HG03175 (cell line): ENCODE results near the gene SMIM45.

ENCODE experiments used
- ATAC-seq: cut with Tn5 transposase; IDR thresholded peaks from one replicate; pipeline ENCODE4 v1.9.1; 2021; ENCODE audit warnings: mild to moderate bottlenecking, moderate library complexity; ENCODE audit not compliant: unreplicated experiment

SMIM45 gene

DNA sequence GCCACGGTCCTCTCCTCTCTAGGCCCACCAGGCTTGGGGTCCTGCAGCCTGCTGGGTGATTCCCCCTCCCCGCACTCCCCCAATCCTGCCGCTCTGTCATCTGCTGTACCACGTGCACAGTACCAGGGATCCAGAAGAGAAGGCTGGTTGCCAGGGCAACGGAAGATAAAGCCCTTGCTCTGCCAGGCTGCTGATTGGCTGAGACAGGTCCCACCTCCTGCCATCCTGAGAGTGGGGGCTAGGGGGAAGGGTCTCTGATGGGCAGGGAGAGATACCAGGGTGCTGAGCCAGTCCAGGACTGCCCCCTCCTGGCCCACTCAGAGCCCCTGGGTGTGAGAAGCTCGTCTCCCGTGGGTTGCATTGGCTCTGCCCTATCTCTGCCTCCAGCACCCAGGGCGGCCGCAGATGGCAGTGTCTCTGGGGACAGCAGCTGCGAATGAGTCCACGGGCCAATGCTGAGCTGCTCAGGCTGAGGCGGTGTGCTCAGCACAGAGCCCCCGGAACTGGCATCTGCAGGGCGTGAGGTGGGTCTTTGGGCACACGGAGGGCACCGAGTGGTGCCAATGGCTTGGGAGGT, at the start of gene SMIM45:
SMIM45 (plus strand) TSS at position 253 of the 577 bp plus-strand sequence.
- no peak for ATAC-seq

DNA sequence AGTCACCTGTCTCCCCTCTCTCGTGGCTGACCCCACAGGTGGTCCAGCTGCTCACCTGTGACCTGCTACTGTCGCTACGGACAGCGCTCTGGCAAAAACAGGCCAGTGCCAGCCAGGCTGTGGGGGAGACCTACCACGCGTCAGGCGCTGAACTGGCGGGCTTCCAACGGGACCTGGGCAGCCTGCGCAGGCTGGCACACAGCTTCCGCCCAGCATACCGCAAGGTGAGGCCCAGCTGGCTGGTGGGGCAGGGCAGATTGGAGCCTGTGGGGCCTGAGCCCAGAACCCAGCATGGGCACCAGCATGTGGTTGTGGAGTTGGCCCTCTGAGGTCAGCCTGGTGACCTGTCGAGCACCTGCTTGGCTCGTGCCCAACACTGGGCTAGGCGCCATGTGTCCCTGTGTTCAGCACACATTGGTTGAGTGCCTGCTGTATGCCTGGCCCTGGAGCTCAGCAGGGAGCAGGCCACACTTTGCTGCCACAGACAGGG, 49.0 kb upstream of the SMIM45 start:
- no peak for ATAC-seq

DNA sequence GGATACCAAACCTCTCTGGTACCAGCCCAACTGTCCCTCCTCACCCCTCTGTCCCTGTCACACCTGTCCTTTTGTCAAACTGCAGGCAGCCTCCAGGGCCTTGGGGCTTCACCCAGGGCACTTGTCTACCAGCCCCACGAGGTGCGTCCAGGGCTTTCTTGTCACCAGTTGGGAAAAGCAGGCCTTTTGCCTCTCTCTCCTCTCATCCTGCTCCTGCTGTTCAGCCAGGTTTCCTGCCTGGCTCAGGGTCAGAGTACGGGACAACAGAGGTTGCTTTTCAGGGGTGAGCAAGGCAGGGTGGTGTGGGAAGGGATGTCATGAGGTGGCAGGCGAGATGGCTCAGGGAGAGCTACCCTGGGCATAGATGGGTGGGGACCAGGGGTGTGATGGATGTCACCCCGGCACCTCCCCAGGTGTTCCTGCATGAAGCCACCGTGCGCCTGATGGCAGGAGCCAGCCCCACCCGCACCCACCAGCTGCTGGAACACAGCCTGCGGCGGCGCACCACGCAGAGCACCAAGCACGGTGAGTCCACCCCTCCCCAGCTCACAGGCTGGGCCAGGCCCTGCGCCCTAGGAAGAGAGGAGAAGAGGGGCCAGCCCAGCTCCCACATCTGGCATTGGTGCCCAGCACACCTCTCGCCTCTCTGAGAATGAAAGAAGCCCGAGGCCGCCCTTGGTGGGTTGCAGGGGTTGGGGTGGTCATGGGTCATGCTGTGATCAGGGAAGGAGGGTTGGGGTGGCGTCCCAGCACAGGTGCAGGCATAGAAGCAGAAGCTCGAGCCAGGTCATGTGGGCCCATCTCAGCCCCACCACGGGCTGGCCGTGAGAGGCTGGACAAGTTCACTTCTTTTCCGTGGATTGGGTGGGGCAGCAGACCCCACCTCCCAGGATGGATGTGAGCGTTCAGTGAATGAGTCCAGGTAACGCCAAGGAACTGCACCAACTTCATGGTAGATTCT, 47.2 kb upstream of the SMIM45 start:
- ATAC-seq: no peak

DNA sequence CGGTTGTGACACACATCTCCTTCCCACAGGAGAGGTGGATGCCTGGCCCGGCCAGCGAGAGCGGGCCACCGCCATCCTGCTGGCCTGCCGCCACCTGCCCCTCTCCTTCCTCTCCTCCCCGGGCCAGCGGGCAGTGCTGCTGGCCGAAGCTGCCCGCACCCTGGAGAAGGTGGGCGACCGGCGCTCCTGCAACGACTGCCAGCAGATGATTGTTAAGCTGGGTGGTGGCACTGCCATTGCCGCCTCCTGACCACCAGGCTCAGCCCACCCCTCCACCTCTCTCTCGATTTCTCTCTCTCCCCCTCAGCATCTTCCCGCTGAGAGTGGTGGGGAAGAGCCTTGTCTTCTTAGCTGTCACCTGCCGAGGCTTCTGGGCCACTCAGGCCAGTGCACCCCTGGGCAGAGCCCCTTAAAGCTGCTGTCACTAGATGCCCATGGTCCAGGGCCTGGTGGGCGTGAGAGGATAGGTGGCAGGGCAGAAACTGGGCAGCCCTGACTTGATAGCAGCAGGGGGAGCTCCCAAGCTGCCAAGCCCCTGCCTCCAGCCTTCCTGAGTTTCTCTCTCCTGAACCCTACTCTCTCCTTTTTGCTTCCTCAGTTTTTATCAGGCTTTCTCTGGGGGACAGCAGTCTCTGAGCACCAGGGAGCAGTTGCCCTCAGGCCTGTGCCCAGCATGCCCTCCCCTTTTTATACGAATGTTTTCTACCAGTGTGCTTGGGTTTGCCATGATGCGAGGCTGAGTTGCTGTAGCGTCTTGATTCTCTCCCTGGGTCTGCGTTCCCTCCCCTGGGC, 46.3 kb upstream of the SMIM45 start:
- ATAC-seq: no peak

DNA sequence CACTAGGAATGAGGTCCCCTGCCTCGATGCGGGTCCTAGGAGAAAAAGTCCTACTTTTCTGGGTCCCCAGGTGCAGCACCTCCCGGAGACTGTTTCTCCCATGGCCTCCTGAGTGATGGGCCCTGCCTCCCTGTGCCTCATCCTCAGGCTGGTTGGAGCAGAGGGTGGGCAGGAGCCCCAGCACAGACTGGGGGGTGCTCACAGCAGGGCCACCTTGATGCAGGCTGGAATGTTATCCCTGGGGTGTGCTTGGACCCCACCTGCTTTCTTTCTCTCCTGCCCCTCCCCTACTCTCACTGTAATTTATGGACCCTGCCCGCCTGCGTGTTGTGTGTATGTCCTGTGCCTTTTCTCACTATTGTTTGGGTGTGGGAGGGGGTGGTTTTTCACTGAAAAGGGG, 45.1 kb upstream of the SMIM45 start:
- ATAC-seq: no peak

DNA sequence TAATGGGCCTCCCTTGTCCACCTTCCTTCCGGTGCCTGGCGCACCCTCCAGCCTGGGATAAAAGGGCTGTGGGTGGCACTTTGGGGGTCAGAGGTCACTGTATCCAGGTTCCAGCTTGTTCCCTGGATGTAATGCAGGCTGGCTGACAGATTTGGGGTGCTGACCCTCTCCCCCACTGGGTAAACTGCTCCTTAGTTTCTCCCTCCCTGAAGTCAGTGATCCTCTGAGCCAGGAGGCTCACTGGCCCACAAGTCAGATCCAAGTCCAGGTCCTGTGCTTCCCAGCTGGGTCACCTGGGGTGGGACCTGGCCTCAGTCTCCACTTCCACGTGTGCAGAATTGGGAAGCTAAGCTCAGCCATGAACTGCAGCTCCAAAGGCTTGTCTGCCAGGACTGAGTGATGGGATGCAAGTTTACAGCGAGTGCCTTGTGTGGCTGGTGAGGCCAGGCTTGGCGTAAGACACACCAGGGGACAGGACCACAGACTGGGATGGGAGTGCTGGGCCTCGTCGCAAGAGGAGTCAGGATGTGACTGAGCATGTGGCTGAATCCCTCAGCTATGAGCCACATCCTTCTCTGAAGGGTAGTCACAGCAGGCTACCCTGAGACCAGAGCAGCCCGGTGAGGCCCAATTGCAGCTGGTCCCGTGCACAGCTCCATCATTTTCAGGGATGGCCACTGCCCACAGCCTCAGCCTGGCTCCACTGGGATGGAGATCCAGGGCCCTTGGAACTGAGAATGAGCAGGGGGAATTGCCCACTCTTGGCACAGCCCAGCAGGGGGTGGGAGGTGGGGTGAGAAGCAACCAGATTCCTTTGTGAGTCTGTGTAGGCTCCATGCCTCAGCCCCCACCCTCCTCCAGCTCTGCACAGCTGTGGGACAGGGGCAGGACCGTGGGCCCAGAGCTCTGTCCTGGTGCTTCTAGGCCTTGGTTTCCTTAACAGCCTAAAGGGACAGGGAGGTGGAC, 44.2 kb upstream of the SMIM45 start:
- no peak for ATAC-seq

DNA sequence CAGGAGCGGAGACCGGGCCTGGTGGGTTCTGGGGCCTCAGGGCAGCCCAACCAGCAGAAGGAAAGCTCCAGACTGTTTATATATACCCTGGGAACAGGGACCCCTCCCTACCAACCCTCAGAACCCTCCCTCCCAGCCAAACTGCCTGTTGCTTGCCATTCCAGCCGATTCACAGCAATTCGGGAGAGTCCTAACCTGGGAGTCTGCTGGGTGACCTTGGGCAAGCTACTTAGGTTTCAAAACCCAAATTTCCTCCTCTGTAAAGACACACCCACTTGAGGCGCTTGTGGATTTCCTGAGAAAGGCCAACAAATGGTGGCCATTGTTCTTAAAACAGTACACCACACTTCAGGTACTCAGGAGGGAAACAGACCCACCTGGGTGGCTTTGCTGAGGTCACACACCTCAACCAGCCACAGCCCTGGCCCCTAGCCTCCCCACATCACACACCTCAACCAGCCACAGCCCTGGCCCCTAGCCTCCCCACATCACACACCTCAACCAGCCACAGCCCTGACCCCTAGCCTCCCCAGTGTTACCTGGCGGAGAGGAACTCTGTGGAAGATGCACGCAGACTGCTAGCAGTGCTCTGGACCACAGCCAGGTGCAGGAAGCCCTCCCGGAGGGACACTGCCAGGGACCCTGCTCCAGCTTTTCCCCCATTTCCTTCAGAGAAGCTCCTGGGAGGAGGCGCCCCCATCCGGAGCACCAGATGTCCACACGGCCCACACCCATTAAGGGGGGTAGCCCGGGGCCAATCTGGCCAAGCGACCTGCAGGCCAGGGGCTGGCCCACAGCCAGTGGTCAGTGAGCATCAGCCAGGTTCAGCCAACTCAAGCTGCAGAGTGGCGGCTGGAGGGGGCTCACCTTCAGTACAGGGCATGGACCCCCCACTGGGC, 43.3 kb upstream of the SMIM45 start:
- ATAC-seq: no peak

DNA sequence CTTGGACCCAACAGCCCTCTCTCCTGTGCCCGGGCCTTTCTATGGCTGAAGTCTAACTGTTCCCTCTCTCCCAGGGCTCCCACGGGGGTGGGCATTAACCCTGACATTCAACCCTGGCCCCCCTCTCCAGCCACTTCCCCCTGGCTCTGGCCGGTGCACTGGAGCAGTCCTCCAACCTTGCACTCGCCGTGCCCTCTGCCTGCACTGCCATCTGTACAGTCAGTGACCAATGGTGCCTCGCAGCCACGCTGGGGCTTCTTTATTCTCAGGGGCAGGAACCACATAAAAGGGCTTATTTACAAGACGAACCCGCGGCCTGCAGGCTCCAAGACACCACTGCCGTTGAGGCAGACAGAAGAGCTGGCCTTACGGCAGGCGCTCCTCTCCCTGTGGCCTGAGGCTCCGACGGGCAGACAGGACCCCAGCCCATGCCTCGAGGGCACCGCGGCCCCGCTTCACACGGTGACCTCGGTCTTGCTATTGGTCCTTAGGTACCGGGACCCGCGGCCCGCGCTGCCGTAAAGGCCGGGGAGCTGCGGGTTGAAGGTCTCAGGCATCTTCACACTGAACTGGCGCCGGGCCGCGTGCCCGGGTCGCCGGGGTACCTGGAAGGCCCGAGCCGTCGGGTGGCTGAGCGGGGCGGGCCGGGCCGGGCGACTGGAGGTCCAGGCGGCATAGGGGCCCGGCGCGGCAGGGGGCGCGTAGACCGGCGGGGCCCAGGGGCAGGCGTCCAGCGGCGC, 42.5 kb upstream of the SMIM45 start:
- no peak for ATAC-seq

DNA sequence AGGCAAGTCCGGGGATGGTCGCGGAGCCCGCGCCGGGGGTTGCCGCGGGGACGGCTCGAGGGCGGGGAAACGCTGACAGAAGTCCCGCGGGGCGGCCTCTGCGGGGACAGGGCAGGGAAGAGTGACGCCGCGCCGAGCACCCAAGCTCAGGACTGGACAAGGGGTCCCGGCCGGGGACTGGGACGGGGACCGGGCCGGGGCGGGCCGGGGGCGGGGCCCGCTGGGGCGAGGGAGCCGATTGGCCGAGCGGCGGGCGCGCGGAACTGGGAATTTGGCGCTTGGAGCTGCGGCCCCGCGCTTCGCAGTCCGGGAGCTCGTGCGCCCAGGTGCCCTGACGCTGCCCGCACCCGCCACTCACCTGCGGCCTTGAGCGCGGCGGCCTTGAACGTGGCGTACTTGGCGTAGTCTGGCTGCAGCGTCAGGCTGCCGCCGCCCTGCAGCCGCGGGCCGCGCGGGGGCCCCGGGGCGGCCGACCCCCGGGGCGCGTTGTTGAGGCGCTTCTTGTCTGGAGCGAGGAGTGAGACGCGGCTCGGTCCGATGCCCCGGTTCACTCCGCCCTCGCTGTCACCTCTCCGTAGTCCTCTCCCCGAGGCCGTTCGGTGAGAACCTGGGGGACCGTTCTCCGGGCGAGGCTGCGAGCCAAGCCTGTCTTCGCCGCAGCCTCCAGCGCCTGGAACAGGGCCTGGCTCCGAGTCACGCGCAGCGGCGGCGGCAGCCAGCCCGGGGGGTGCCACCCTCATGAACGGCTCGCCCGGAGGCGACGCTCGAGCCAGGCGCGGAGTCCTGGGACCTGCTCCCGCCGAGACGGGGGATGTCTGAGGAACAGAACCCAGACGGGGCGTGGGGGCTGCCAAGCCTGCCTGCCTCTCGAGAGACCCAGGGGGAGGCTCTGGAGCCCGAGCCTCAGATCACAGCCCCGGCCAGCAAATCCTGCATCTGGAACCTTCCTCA, 41.6 kb upstream of the SMIM45 start:
- no peak for ATAC-seq

DNA sequence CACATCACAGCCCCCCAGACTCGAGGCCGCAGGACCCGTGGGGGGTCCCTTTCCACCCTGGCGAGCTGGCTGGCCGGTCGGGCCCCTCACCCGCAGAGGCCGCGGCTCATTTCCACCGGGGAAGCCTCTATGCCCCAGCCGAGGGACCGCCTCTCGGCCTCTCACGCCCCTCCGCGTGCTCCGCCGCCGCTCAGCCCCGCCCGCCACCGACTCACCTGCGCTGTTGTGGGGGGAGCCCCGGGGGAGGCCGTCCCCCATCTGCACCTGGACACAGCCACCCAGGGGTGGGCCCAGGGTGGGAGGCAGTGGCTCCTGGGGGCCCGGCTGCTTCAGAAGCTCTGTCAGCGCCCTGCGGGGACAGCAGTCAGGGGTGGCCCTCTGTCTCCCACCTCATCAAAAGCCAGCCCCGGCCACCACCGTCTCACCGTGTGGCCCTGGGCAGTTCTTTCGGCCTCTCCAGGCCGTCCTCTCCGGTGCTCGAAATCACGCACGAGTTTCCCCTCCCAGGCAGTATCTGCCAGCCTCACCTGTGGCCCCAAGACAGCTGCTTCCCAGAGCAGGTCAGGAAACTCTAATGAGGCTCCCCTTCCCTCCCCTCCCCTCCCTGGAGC, 40.8 kb upstream of the SMIM45 start:
- ATAC-seq: no peak

DNA sequence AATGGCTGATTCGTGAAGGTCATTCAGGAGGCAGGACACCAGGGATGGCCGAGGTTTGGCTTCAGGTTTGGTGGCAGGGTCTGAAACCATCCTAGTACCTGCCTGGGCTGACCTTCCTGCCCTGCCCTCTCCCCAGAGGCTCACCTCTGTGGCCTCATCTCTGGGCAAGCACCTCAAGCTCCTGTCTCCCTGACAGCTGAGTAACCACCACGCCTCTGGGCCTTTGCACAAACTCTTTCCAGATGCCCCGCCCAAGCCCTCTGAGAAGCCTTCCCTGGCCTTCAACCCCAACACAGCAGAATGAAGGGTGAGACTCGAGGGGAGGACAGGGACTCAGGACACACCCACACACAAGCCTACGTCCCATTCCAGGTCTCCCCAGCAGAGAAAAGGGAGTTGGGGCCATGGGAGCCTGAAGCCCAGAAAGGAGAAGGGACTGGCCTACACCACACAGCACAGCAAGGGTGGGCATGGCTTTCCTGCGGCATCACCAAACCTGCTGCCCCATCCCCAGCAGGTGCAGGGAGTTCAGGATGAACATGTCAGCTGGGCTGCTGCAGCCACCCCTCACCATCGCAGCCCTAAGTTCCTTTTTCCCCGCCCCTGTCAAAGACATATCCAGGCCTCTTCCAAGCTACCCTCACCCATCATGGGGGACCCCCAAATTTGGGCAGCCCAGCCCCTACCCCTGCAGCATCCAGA, 39.5 kb upstream of the SMIM45 start:
- ATAC-seq: no peak

DNA sequence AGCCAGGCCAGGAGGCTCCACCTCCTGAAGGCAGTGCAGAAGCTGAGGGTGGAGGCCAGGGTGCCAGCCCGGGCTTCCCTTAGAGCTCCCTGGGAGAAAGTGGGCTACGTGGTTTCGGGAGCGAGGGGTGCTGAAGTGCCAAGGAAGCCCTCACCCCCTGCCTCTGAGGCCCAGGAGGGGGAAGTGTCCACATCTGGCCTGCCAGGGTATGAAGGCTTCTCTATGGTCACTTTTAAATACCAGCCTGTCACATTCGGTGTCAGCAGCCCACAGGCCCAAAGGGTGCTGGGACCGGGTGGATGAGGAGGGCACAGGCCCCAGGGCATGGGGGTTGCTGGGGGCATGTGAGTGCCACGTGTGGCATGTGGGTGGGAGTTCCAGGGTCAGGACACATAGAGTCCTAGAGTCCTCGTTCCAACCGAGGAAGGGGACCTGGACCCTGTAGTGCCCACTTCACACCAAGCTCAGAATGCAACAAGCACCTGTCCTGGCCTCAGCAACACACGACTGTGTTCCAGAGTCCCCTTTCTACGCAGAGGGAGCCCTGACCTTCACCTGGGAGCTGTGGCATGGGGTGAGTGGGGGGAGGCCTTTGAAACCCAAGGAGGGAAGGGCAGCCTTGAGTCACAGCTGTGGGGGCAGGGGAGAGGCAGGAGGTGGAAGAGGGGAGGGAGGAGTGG, 38.8 kb upstream of the SMIM45 start:
- no peak for ATAC-seq

DNA sequence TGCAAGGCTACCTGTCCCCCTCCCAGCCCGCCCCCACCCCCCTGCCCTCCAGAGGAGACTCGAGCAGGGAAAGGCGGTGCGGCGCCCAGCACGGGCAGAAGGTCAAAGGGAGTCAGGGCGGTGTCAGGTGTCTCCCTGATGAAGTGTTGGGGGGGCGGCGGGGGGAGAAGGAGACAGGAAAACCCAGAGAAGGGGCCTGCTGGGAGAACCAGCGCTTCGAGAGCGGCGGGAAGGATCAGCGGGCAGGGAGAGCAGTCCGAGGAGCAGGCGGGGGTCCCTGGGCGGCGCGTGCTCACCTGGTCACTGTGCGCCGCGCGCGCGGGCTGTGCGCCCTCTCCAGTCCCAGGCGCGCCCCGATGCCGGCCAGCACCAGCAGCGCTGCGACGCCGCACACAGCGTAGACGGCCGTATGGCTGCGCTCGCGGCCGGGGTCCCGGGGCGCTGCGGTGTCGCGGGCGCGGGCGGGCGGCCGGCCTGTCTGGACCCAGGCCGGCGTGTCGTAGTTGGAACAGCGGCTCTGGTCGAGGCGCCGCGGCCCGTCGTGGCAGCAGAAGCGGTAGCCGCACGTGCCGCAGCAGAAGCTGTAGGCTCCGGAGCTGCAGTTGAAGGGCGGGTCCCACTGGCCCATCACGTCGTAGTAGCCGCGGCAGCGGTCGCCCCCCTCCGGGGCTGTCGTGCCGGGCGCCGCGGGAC, 38.0 kb upstream of the SMIM45 start:
- no peak for ATAC-seq

DNA sequence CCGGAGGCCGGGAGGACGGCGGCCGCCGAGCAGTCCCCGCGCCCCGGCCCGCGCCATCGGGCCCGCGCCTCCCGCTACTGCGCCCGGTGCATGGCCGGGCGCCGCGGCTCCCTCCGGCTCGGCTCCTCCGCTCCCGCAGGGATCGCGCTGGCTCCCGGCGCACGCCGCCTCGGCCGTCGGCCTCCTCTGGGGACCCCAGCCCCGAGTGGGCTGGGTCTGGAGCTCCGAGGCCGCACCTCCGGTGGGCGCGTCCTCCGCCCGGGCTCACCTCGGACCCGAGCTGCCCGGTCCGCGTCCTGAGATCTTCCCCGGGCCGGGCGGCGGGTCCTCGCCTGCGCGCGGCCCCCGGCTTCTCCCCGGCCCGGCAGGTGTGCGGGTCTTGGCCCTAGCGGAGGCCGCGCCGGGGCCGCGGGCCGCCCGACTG, 37.3 kb upstream of the SMIM45 start:
- ATAC-seq: no peak
